ENCODE results near the gene CPA4. TPM values are rescaled to one million over a fixed set of nuclear protein-coding genes. Genes with fewer than 3 reads are reported as not detected.

The CPA4 gene
- total and polyA plus RNA-seq, 2 of the 13 experiments (the other 11 are each of a cell fraction or from before 2014, with no cell fraction given), result 0.20 to 0.22 TPM

DNA sequence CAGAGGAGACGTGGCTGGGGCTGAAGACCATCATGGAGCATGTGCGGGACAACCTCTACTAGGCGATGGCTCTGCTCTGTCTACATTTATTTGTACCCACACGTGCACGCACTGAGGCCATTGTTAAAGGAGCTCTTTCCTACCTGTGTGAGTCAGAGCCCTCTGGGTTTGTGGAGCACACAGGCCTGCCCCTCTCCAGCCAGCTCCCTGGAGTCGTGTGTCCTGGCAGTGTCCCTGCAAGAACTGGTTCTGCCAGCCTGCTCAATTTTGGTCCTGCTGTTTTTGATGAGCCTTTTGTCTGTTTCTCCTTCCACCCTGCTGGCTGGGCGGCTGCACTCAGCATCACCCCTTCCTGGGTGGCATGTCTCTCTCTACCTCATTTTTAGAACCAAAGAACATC is 29.7 kb downstream of the CPA4 start:
- Histone ChIP-seq H3K36me3 (replicated peaks in 1 of 2; ENCODE audit: control insufficient read depth in 1 of 2, insufficient read depth in 2 of 2, low read length in 2 of 2) (no peaks in the 10 kb centered on the region), H3K79me2 (ENCODE audit: insufficient read depth, low read length) (no peaks in the 10 kb centered on the region), H3K9me3 (ENCODE audit: low read length) (no peaks in the 10 kb centered on the region), H3K9ac (ENCODE audit: insufficient read depth, low read depth, low read length) (no peak overlapping the region), H4K20me1 (ENCODE audit: insufficient read depth, low read length) (no peaks in the 10 kb centered on the region), H3K27me3 (ENCODE audit: control insufficient read depth in 1 of 2, insufficient read depth in 2 of 2, low read length in 2 of 2) (peaks cover 0 to 13% of the 10 kb centered on the region in 2 experiments; a peak in 2 of 5 replicates), H3K4me2 (ENCODE audit: low read depth, low read length) (no peak overlapping the region), H2AFZ (ENCODE audit: low read length) (no peak overlapping the region), H3K27ac (ENCODE audit: extremely low read length, insufficient read depth, low read length) (no peak overlapping the region), H3K4me3 (replicated peaks in 1 of 3; ENCODE audit: insufficient read depth in 1 of 3, low read depth in 2 of 3, low read length in 3 of 3) (no peak overlapping the region), H3K4me1 (ENCODE audit: insufficient read depth, low read length) (no peaks in the 10 kb centered on the region)
- intact Hi-C loops (cut with micrococcal nuclease; ENCODE audit: unreplicated experiment), result no loop called here
- POLR2A ChIA-PET, result no interaction called here
- in situ Hi-C loops (cut with HindIII; ENCODE audit: extremely low pct_ligation_motif_present, low pct_unique_long_range_greater_than_20kb), result no loop called here
- DNase-seq (ENCODE audit: low spot score), result no peak
- no peak for FAIRE-seq
- BruUV-seq (replicated peaks), result no TSS peak
- ATAC-seq, result no peak
- CTCF ChIA-PET (ENCODE audit: low intra/inter-chr PET ratio, low total read pairs), result no interaction called here
- 49% methylated on average over 5 of the region's 7 CpGs for WGBS (ENCODE audit: low lambda C conversion rate)
- TF ChIP-seq TSC22D2 (CRISPR knock-in tag; IDR thresholded peaks at IDR 0.05; ENCODE audit: borderline replicate concordance), result no peak
- no peak for TF ChIP-seq ZNF614 (CRISPR knock-in tag; IDR thresholded peaks at IDR 0.05; ENCODE audit: borderline replicate concordance)
- TF ChIP-seq, protein P1, sequence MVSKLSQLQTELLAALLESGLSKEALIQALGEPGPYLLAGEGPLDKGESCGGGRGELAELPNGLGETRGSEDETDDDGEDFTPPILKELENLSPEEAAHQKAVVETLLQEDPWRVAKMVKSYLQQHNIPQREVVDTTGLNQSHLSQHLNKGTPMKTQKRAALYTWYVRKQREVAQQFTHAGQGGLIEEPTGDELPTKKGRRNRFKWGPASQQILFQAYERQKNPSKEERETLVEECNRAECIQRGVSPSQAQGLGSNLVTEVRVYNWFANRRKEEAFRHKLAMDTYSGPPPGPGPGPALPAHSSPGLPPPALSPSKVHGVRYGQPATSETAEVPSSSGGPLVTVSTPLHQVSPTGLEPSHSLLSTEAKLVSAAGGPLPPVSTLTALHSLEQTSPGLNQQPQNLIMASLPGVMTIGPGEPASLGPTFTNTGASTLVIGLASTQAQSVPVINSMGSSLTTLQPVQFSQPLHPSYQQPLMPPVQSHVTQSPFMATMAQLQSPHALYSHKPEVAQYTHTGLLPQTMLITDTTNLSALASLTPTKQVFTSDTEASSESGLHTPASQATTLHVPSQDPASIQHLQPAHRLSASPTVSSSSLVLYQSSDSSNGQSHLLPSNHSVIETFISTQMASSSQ (IDR thresholded peaks at IDR 0.05; ENCODE audit: low read depth), result no peak
- TF ChIP-seq, protein P1 (CRISPR knock-in tag; IDR thresholded peaks at IDR 0.05; ENCODE audit: borderline replicate concordance), result no peak
- TF ChIP-seq FLYWCH1 (CRISPR knock-in tag; IDR thresholded peaks at IDR 0.05), result no peak
- TF ChIP-seq ZNF136 (CRISPR knock-in tag; IDR thresholded peaks at IDR 0.05; ENCODE audit: low read depth), result no peak
- TF ChIP-seq ZNF75D (CRISPR knock-in tag; IDR thresholded peaks at IDR 0.05; ENCODE audit: borderline replicate concordance), result no peak
- no peak for TF ChIP-seq ZFP36L1 (CRISPR knock-in tag; IDR thresholded peaks at IDR 0.05)
- TF ChIP-seq ZNF253 (CRISPR knock-in tag; IDR thresholded peaks at IDR 0.05; ENCODE audit: borderline replicate concordance), result no peak
- no peak for TF ChIP-seq NR2F2 (IDR thresholded peaks at IDR 0.05; ENCODE audit: borderline replicate concordance, low read depth)
- TF ChIP-seq ZBTB3 (CRISPR knock-in tag; IDR thresholded peaks at IDR 0.05; ENCODE audit: borderline replicate concordance, low read depth), result no peak
- TF ChIP-seq, protein P2, sequence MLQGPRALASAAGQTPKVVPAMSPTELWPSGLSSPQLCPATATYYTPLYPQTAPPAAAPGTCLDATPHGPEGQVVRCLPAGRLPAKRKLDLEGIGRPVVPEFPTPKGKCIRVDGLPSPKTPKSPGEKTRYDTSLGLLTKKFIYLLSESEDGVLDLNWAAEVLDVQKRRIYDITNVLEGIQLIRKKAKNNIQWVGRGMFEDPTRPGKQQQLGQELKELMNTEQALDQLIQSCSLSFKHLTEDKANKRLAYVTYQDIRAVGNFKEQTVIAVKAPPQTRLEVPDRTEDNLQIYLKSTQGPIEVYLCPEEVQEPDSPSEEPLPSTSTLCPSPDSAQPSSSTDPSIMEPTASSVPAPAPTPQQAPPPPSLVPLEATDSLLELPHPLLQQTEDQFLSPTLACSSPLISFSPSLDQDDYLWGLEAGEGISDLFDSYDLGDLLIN (CRISPR knock-in tag; IDR thresholded peaks at IDR 0.05; ENCODE audit: borderline replicate concordance), result no peak
- TF ChIP-seq, protein P3, sequence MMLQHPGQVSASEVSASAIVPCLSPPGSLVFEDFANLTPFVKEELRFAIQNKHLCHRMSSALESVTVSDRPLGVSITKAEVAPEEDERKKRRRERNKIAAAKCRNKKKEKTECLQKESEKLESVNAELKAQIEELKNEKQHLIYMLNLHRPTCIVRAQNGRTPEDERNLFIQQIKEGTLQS (CRISPR knock-in tag; IDR thresholded peaks at IDR 0.05), result no peak
- TF ChIP-seq, protein P4, sequence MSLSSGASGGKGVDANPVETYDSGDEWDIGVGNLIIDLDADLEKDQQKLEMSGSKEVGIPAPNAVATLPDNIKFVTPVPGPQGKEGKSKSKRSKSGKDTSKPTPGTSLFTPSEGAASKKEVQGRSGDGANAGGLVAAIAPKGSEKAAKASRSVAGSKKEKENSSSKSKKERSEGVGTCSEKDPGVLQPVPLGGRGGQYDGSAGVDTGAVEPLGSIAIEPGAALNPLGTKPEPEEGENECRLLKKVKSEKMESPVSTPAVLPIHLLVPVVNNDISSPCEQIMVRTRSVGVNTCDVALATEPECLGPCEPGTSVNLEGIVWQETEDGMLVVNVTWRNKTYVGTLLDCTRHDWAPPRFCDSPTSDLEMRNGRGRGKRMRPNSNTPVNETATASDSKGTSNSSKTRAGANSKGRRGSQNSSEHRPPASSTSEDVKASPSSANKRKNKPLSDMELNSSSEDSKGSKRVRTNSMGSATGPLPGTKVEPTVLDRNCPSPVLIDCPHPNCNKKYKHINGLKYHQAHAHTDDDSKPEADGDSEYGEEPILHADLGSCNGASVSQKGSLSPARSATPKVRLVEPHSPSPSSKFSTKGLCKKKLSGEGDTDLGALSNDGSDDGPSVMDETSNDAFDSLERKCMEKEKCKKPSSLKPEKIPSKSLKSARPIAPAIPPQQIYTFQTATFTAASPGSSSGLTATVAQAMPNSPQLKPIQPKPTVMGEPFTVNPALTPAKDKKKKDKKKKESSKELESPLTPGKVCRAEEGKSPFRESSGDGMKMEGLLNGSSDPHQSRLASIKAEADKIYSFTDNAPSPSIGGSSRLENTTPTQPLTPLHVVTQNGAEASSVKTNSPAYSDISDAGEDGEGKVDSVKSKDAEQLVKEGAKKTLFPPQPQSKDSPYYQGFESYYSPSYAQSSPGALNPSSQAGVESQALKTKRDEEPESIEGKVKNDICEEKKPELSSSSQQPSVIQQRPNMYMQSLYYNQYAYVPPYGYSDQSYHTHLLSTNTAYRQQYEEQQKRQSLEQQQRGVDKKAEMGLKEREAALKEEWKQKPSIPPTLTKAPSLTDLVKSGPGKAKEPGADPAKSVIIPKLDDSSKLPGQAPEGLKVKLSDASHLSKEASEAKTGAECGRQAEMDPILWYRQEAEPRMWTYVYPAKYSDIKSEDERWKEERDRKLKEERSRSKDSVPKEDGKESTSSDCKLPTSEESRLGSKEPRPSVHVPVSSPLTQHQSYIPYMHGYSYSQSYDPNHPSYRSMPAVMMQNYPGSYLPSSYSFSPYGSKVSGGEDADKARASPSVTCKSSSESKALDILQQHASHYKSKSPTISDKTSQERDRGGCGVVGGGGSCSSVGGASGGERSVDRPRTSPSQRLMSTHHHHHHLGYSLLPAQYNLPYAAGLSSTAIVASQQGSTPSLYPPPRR (CRISPR knock-in tag; IDR thresholded peaks at IDR 0.05; ENCODE audit: borderline replicate concordance), result no peak
- TF ChIP-seq FOXC1 (CRISPR knock-in tag; IDR thresholded peaks at IDR 0.05; ENCODE audit: borderline replicate concordance), result no peak
